Endodermal cell (in vitro differentiated cells): Measurements from ENCODE around the gene PACSIN2. TPM values are rescaled to one million over a fixed set of nuclear protein-coding genes. Genes with fewer than 3 reads are reported as not detected.

Experiments used
- DNase-seq: peaks from one replicate; pipeline ENCODE4 v3.0.0-alpha.2; 2017
- H3K27ac ChIP-seq: 2 replicates; pipeline ENCODE4 v1.5.1; 2013; ENCODE audit warnings: mild to moderate bottlenecking, low read depth, low read length, moderate library complexity
- H3K27me3 ChIP-seq: 2 replicates; pipeline ENCODE4 v1.6.1; 2013; ENCODE audit warnings: mild to moderate bottlenecking, low read length, moderate library complexity; ENCODE audit not compliant: insufficient read depth, control insufficient read depth, poor library complexity, severe bottlenecking
- H3K36me3 ChIP-seq: 2 replicates; pipeline ENCODE4 v1.7.0; 2013; ENCODE audit warnings: mild to moderate bottlenecking, low read length, moderate library complexity; ENCODE audit not compliant: control insufficient read depth, insufficient read depth
- H3K4me1 ChIP-seq: one replicate; pipeline ENCODE4 v1.7.0; 2013; ENCODE audit warnings: low read length; ENCODE audit not compliant: control insufficient read depth, insufficient read depth
- H3K4me3 ChIP-seq: 2 replicates; pipeline ENCODE4 v1.5.1; 2013; ENCODE audit warnings: mild to moderate bottlenecking, low read length, moderate library complexity
- H3K9ac ChIP-seq: 2 replicates; pipeline ENCODE4 v1.6.1; 2013; ENCODE audit warnings: mild to moderate bottlenecking, low read length, moderate library complexity; ENCODE audit not compliant: poor library complexity, severe bottlenecking; ENCODE audit errors: extremely low read depth
- H3K9me3 ChIP-seq: 2 replicates; pipeline ENCODE4 v1.6.1; 2013; ENCODE audit warnings: mild to moderate bottlenecking, low read length, moderate library complexity; ENCODE audit not compliant: control insufficient read depth
- H3K27ac Mint-ChIP-seq: 2 replicates; pipeline ENCODE4 v1.8.0; 2020; ENCODE audit warnings: mixed read lengths
- H3K27me3 Mint-ChIP-seq: 2 replicates; pipeline ENCODE4 v1.8.0; 2021; ENCODE audit warnings: mild to moderate bottlenecking, mixed read lengths; ENCODE audit not compliant: insufficient read depth
- H3K36me3 Mint-ChIP-seq: 2 replicates; pipeline ENCODE4 v1.8.0; 2020; ENCODE audit warnings: low read depth, mixed read lengths
- H3K4me1 Mint-ChIP-seq: 2 replicates; pipeline ENCODE4 v1.8.0; 2020; ENCODE audit warnings: mixed read lengths
- H3K4me3 Mint-ChIP-seq: 2 replicates; pipeline ENCODE4 v1.8.0; 2020; ENCODE audit warnings: mild to moderate bottlenecking, moderate library complexity, mixed read lengths
- H3K9me3 Mint-ChIP-seq: 2 replicates; pipeline ENCODE4 v1.8.0; 2020; ENCODE audit warnings: mild to moderate bottlenecking, mixed read lengths
- WGBS, 2 experiments: methylation state at CpG; one replicate each; pipeline versions ENCODE4 v1.1.5 to v1.1.7; 2013; ENCODE audit warnings: missing lambda C conversion rate in 2 of 2, mixed read lengths in 1 of 2; ENCODE audit not compliant: insufficient coverage in 1 of 2, insufficient read length in 1 of 2; 5-methylcytosine and 5-hydroxymethylcytosine counted together
- total RNA-seq, 2 donors: library from RNA; stranded (reverse); fragmentation: NEBNext Ultra II Directional in 1 of 2; extraction: Animal tissue kit (Norgen Biotek cat#: 25700) in 1 of 2; gene quantifications; 2 replicates in 1 of 2; 3 replicates in 1 of 2; pipeline ENCODE4 v1.2.1, GENCODE V29; 2021
- TF ChIP-seq, protein P1 (sequence below): fragments of 200-600 bp; sonication (generic); conservative IDR thresholded peaks from 2 replicates; pipeline ENCODE4 v1.5.0; 2021; ENCODE audit warnings: antibody characterized with exemption, mild to moderate bottlenecking

The PACSIN2 gene
- total RNA-seq, 2 donors from 2014 or later: 60.7 to 61.4 TPM

GRCh38 chr22:42869463-42869862, 145.5 kb downstream of the PACSIN2 start:
- no peaks in the 10 kb centered on the region for H3K4me1 Mint-ChIP-seq
- no peaks in the 10 kb centered on the region for H3K9me3 ChIP-seq
- no peak for DNase-seq
- no peaks in the 10 kb centered on the region for H3K27me3 Mint-ChIP-seq
- H3K9ac ChIP-seq: no peak overlapping the region
- 95 to 97% methylated on average over 6 to 8 of the region's 8 CpGs for WGBS, 2 experiments
- no peaks in the 10 kb centered on the region for H3K27me3 ChIP-seq
- no peak overlapping the region for H3K27ac Mint-ChIP-seq
- no peak overlapping the region for H3K4me3 Mint-ChIP-seq
- TF ChIP-seq, protein P1, sequence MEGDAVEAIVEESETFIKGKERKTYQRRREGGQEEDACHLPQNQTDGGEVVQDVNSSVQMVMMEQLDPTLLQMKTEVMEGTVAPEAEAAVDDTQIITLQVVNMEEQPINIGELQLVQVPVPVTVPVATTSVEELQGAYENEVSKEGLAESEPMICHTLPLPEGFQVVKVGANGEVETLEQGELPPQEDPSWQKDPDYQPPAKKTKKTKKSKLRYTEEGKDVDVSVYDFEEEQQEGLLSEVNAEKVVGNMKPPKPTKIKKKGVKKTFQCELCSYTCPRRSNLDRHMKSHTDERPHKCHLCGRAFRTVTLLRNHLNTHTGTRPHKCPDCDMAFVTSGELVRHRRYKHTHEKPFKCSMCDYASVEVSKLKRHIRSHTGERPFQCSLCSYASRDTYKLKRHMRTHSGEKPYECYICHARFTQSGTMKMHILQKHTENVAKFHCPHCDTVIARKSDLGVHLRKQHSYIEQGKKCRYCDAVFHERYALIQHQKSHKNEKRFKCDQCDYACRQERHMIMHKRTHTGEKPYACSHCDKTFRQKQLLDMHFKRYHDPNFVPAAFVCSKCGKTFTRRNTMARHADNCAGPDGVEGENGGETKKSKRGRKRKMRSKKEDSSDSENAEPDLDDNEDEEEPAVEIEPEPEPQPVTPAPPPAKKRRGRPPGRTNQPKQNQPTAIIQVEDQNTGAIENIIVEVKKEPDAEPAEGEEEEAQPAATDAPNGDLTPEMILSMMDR: no peak
- H3K36me3 ChIP-seq: peaks cover 34% of the 10 kb centered on the region
- no peaks in the 10 kb centered on the region for H3K9me3 Mint-ChIP-seq
- no peaks in the 10 kb centered on the region for H3K4me1 ChIP-seq
- no peak overlapping the region for H3K4me3 ChIP-seq
- H3K36me3 Mint-ChIP-seq: peaks cover 34% of the 10 kb centered on the region
- no peak overlapping the region for H3K27ac ChIP-seq

- H3K36me3 Mint-ChIP-seq: peaks cover 27% of the 10 kb centered on the region
- TF ChIP-seq, protein P1: no peak
- no peaks in the 10 kb centered on the region for H3K27me3 Mint-ChIP-seq
- no peaks in the 10 kb centered on the region for H3K4me1 Mint-ChIP-seq
- H3K9me3 Mint-ChIP-seq: no peaks in the 10 kb centered on the region
- no peaks in the 10 kb centered on the region for H3K9me3 ChIP-seq
- no peaks in the 10 kb centered on the region for H3K27me3 ChIP-seq
- no peak overlapping the region for H3K4me3 ChIP-seq
- no peaks in the 10 kb centered on the region for H3K4me1 ChIP-seq
- no peak for DNase-seq
- no peak overlapping the region for H3K27ac ChIP-seq
- H3K36me3 ChIP-seq: peaks cover 28% of the 10 kb centered on the region
- no peak overlapping the region for H3K9ac ChIP-seq
- H3K4me3 Mint-ChIP-seq: no peak overlapping the region
- WGBS, 2 experiments: 95% methylated on average over 7 to 16 of the region's 16 CpGs
- no peak overlapping the region for H3K27ac Mint-ChIP-seq
Observed at GRCh38 chr22:42868751-42869251, 146.1 kb downstream of the PACSIN2 start.

DNA sequence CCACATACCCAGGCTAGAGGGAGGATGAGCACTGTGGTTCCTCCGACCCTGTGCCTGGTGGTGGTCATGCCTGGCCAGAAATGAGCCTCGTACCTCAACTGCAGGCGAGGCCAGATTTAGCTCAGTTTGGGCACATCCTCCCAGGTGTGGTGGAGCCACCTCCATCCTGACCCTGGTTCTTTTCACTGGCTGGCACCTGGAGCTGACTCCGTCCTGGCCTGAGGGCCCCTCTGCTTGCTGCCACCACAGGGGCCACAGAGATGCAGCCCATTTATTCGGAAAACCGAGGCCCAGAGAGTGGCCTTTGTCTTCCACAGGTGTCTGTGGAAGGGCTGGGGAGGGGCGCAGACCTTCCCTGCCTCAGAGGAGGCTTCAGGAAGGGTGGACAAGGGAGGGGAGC, 148.8 kb downstream of the PACSIN2 start:
- H3K4me1 Mint-ChIP-seq: no peaks in the 10 kb centered on the region
- no peaks in the 10 kb centered on the region for H3K27me3 Mint-ChIP-seq
- Histone ChIP-seq H3K9ac (no peak overlapping the region), H3K4me3 (no peak overlapping the region), H3K9me3 (no peaks in the 10 kb centered on the region), H3K27ac (no peak overlapping the region), H3K27me3 (no peaks in the 10 kb centered on the region), H3K36me3 (peaks cover 10% of the 10 kb centered on the region), H3K4me1 (no peaks in the 10 kb centered on the region)
- no peak overlapping the region for H3K4me3 Mint-ChIP-seq
- H3K27ac Mint-ChIP-seq: no peak overlapping the region
- H3K36me3 Mint-ChIP-seq: peaks cover 13% of the 10 kb centered on the region
- H3K9me3 Mint-ChIP-seq: no peaks in the 10 kb centered on the region
- DNase-seq: no peak
- 92 to 93% methylated on average over 4 to 7 of the region's 7 CpGs for WGBS, 2 experiments
- TF ChIP-seq, protein P1: no peak
